GM12878 (cell line): ENCODE results near the gene UST. TPM values are rescaled to one million over a fixed set of nuclear protein-coding genes. Genes with fewer than 3 reads are reported as not detected.

ENCODE experiments used
- ATAC-seq: fragments of 200-7000 bp; cut with Tn5 transposase; 3 replicates; pipeline ENCODE4 v1.9.1; 2020; ENCODE audit warnings: mild to moderate bottlenecking, moderate library complexity
- BruUV-seq: library from RNA; stranded (reverse); fragments of 400-500 nt; replicated peaks from 2 replicates; lab custom pipeline; 2021; lab: Mats Ljungman, UMichigan
- CTCF ChIA-PET: fragments of 300-600 bp; sonication (Branson Sonifier 250); formaldehyde crosslinking; extraction: SDS; loops from one replicate; lab custom pipeline; 2021; ENCODE audit warnings: inconsistent platforms; lab: Yijun Ruan, JAX
- POLR2A ChIA-PET: fragments of 350-600 bp; formaldehyde crosslinking; extraction: SDS; loops from one replicate; lab custom pipeline; 2021; ENCODE audit warnings: inconsistent platforms; lab: Charles Lee
- RAD21 ChIA-PET: fragments of 300-600 bp; sonication (Branson Sonifier 250); formaldehyde crosslinking; loops from one replicate; lab custom pipeline; 2023; ENCODE audit warnings: antibody characterized with exemption; ENCODE audit not compliant: unreplicated experiment; lab: Charles Lee
- SMC1A ChIA-PET: fragments of 300-600 bp; sonication (Branson Sonifier 250); formaldehyde crosslinking; loops from one replicate; lab custom pipeline; 2023; ENCODE audit not compliant: unreplicated experiment, uncharacterized antibody; lab: Charles Lee
- DNase-seq: peaks from one replicate; pipeline ENCODE4 v3.0.0-alpha.2; 2011; ENCODE audit warnings: low read depth, low spot score
- FAIRE-seq: peaks from 3 replicates; lab custom pipeline; 2011; peaks lifted over from hg19 to GRCh38; lab: Jason Lieb, UNC
- H2AFZ ChIP-seq: 2 replicates; pipeline ENCODE4 v1.6.0; 2011; ENCODE audit warnings: low read depth, low read length, control low read depth; ENCODE audit not compliant: control insufficient read depth
- H3K27ac ChIP-seq: 2 replicates; pipeline ENCODE4 v1.5.1; 2011; ENCODE audit warnings: control low read depth; ENCODE audit not compliant: control insufficient read depth, insufficient read depth
- H3K27me3 ChIP-seq, 2 experiments: replicated peaks in 1 of 2; 2 replicates each; pipeline versions ENCODE4 v1.6.0 to v1.6.1; 2011; ENCODE audit warnings: low read length in 1 of 2; ENCODE audit not compliant: control insufficient read depth in 2 of 2, insufficient read depth in 2 of 2
- H3K36me3 ChIP-seq, 2 experiments: 2 replicates each; pipeline ENCODE4 v1.5.1; 2011; ENCODE audit warnings: low read length in 1 of 2; ENCODE audit not compliant: control insufficient read depth in 2 of 2, insufficient read depth in 2 of 2
- H3K4me1 ChIP-seq: 2 replicates; pipeline ENCODE4 v1.6.1; 2011; ENCODE audit warnings: mild to moderate bottlenecking, low read length, moderate library complexity, mixed read lengths; ENCODE audit not compliant: control insufficient read depth, insufficient read depth
- H3K4me2 ChIP-seq: 2 replicates; pipeline ENCODE4 v1.6.0; 2011; ENCODE audit warnings: control low read depth; ENCODE audit not compliant: control insufficient read depth, insufficient read depth
- H3K4me3 ChIP-seq: fragments of 200-600 bp; sonication (generic); 2 replicates; pipeline ENCODE4 v1.5.1; 2016
- H3K79me2 ChIP-seq: 2 replicates; pipeline ENCODE4 v1.6.0; 2011; ENCODE audit warnings: low read length; ENCODE audit not compliant: control insufficient read depth, insufficient read depth
- H3K9ac ChIP-seq: 2 replicates; pipeline ENCODE4 v1.8.0; 2011; ENCODE audit warnings: low read length, control low read depth, mixed read lengths; ENCODE audit not compliant: control insufficient read depth, insufficient read depth
- H3K9me3 ChIP-seq: replicated peaks from 3 replicates; pipeline ENCODE4 v1.5.1; 2011; ENCODE audit warnings: mild to moderate bottlenecking, low read length; ENCODE audit not compliant: control insufficient read depth, insufficient read depth
- H4K20me1 ChIP-seq: 2 replicates; pipeline ENCODE4 v1.6.0; 2011; ENCODE audit not compliant: control insufficient read depth, insufficient read depth
- ASH2L ChIP-seq: fragments of 300-600, 200-600 bp; sonication (generic); IDR thresholded peaks from 2 replicates; pipeline ENCODE4 v1.6.1; 2017; ENCODE audit warnings: low read depth, mild to moderate bottlenecking, borderline replicate concordance
- ATF7 ChIP-seq: fragments of 450-650 bp; IDR thresholded peaks from 2 replicates; pipeline ENCODE4 v1.6.1; 2016; ENCODE audit warnings: low read depth, mild to moderate bottlenecking
- BCL11A ChIP-seq: IDR thresholded peaks from 2 replicates; pipeline ENCODE4 v1.6.1; 2011; ENCODE audit warnings: low read depth, low read length
- BRCA1 ChIP-seq: IDR thresholded peaks from 2 replicates; pipeline ENCODE4 v1.6.1; 2011; ENCODE audit warnings: low read depth, low read length, improper control_type of control experiment
- CBFB ChIP-seq: IDR thresholded peaks from 2 replicates; pipeline ENCODE4 v1.6.1; 2016; ENCODE audit warnings: antibody characterized with exemption, low read depth
- DPF2 ChIP-seq: fragments of 450-650 bp; IDR thresholded peaks from 2 replicates; pipeline ENCODE4 v1.6.1; 2017; ENCODE audit warnings: mild to moderate bottlenecking
- E2F8 ChIP-seq: fragments of 450-650 bp; IDR thresholded peaks from 2 replicates; pipeline ENCODE4 v1.6.1; 2018; ENCODE audit warnings: mild to moderate bottlenecking, low read depth, moderate library complexity; ENCODE audit not compliant: partially characterized antibody
- EP300 ChIP-seq, 2 experiments: fragments of 150-350 bp in 1 of 2; IDR thresholded peaks; 2 replicates each; pipeline ENCODE4 v1.6.1; 2011 to 2012; ENCODE audit warnings: low read depth in 2 of 2, low read length in 2 of 2, borderline replicate concordance in 1 of 2, improper control_type of control experiment in 1 of 2, inconsistent platforms in 1 of 2; ENCODE audit not compliant: control insufficient read depth in 1 of 2
- HDAC2 ChIP-seq: fragments of 200-600 bp; sonication (generic); IDR thresholded peaks from 2 replicates; pipeline ENCODE4 v1.6.1; 2017
- IKZF2 ChIP-seq, 2 experiments: fragments of 450-650 bp; IDR thresholded peaks; 2 replicates each; pipeline ENCODE4 v1.6.1; 2017; ENCODE audit warnings: mild to moderate bottlenecking in 2 of 2, moderate library complexity in 2 of 2
- JUNB ChIP-seq: IDR thresholded peaks from 2 replicates; pipeline ENCODE4 v1.6.1; 2016; ENCODE audit warnings: antibody characterized with exemption, mild to moderate bottlenecking
- KDM1A ChIP-seq: fragments of 200-600 bp; sonication (generic); IDR thresholded peaks from 2 replicates; pipeline ENCODE4 v1.6.1; 2016; ENCODE audit warnings: borderline replicate concordance
- MTA2 ChIP-seq: fragments of 450-650 bp; IDR thresholded peaks from 2 replicates; pipeline ENCODE4 v1.6.1; 2016; ENCODE audit warnings: low read depth, mild to moderate bottlenecking, moderate library complexity
- NKRF ChIP-seq: fragments of 450-650 bp; conservative IDR thresholded peaks from 2 replicates; pipeline ENCODE4 v1.6.1; 2017; ENCODE audit warnings: mild to moderate bottlenecking, moderate library complexity
- RBBP5 ChIP-seq: fragments of 200-600 bp; sonication (generic); conservative IDR thresholded peaks from 2 replicates; pipeline ENCODE4 v1.6.1; 2016
- SKIL ChIP-seq: fragments of 450-650 bp; IDR thresholded peaks from 2 replicates; pipeline ENCODE4 v1.6.1; 2017; ENCODE audit warnings: mild to moderate bottlenecking, low read depth, inconsistent platforms; ENCODE audit not compliant: poor library complexity, severe bottlenecking
- SMAD5 ChIP-seq: IDR thresholded peaks from 2 replicates; pipeline ENCODE4 v1.6.1; 2016; ENCODE audit warnings: antibody characterized with exemption, low read depth
- ZNF274 ChIP-seq: IDR thresholded peaks from one replicate; pipeline ENCODE4 v1.8.0; 2011; ENCODE audit not compliant: insufficient read length, insufficient read depth
- WGBS: methylation state at CpG from one replicate; pipeline ENCODE4 v1.1.6; 2016; ENCODE audit warnings: low lambda C conversion rate; ENCODE audit not compliant: insufficient replicate concordance, insufficient coverage; ENCODE audit errors: missing lambda C conversion rate; 5-methylcytosine and 5-hydroxymethylcytosine counted together
- in situ Hi-C: fragments of 300-500 bp; cut with MboI; formaldehyde crosslinking; loops from 9 replicates; pipeline ENCODE4 v1.14.3; 2018; ENCODE audit warnings: mixed read lengths
- intact Hi-C: fragments of 100-400 bp; cut with micrococcal nuclease; formaldehyde crosslinking; loops from one replicate; pipeline ENCODE4 v1.14.2; 2022; ENCODE audit not compliant: unreplicated experiment
- polyA plus RNA-seq, 11 experiments: library from polyadenylated mRNA; depleted of rRNA in 4 of 11; unstranded in 6 of 11; stranded (reverse) in 5 of 11; fragments of >200 nt; fragmentation: Nextera tagmentation in 4 of 11; fragmentation: Illumina TruSeq in 1 of 11; extraction: Ambion mirVana in 4 of 11; extraction: Trizol in 1 of 11; gene quantifications; 1 replicate in 1 of 11; 2 replicates in 10 of 11; pipeline versions ENCODE4 v1.2.1 to v1.2.3, GENCODE V29; 2011 to 2016; ENCODE audit warnings: inconsistent platforms in 2 of 11, missing spikeins in 2 of 11, low read depth in 1 of 11
- total RNA-seq, 4 experiments: library from RNA; depleted of rRNA in 3 of 4; stranded (reverse); fragments of >200 nt in 3 of 4; fragmentation: Illumina TruSeq in 1 of 4; extraction: Trizol in 1 of 4; gene quantifications; 2 replicates each; pipeline versions ENCODE4 v1.2.1 to v1.2.3, GENCODE V29; 2013 to 2021

Gene UST
- total and polyA plus RNA-seq, 10 of the 15 experiments (the other 5 are each of a cell fraction or from before 2014, with no cell fraction given) = 0.74 to 43.3 (median 2.2) TPM

- in situ Hi-C loops (no loop called here), intact Hi-C loops (loop anchor here (5.0 kb wide), 1 partner anchor 87 kb away; no protein-coding TSS in a partner anchor)
- Histone ChIP-seq H4K20me1 (no peaks in the 10 kb centered on the region), H3K79me2 (no peaks in the 10 kb centered on the region), H3K36me3 (no peaks in the 10 kb centered on the region), H3K9ac (no peak overlapping the region), H3K27ac (no peak overlapping the region), H3K4me2 (no peak overlapping the region), H3K9me3 (no peaks in the 10 kb centered on the region; the same call in 2 of the 3 replicates), H3K4me1 (no peaks in the 10 kb centered on the region), H3K4me3 (no peak overlapping the region), H2AFZ (no peak overlapping the region), H3K27me3 (no peaks in the 10 kb centered on the region)
- POLR2A ChIA-PET = no interaction called here
- no peak for DNase-seq
- SMC1A ChIA-PET = interaction anchor here (1.0 to 1.2 kb wide), 2 partner anchors 14 to 23 kb away, joined by 3 read pairs; no protein-coding TSS in a partner anchor
- no peak for FAIRE-seq
- CTCF ChIA-PET = interaction anchor here (1.0 kb wide), 1 partner anchor 9 kb away, joined by 4 read pairs; no protein-coding TSS in a partner anchor
- RAD21 ChIA-PET = interaction anchor here (0.8 kb wide), 1 partner anchor 10 kb away, joined by 3 read pairs; no protein-coding TSS in a partner anchor
- WGBS = 71% methylated on average over 7 of the region's 7 CpGs
- BruUV-seq = no TSS peak
- no peak for ATAC-seq
- TF ChIP-seq CBFB (no peak), HDAC2 (no peak), SMAD5 (no peak), DPF2 (no peak), ZNF274 (no peak), IKZF2 (IDR thresholded peaks at IDR 0.05) (no peak), ATF7 (no peak), NKRF (no peak), ASH2L (no peak), BRCA1 (no peak), E2F8 (no peak), EP300 (IDR thresholded peaks at IDR 0.05; ENCODE audit: borderline replicate concordance in 1 of 2, control insufficient read depth in 1 of 2, low read depth in 2 of 2, low read length in 2 of 2) (no peak), RBBP5 (no peak), SKIL (no peak), JUNB (no peak), BCL11A (no peak), KDM1A (no peak), MTA2 (no peak)
Observed at GRCh38 chr6:148869585-148869984, 122.8 kb downstream of the UST start.
